Measurements from ENCODE around the gene CCDC7. TPM values are rescaled to one million over a fixed set of nuclear protein-coding genes. Genes with fewer than 3 reads are reported as not detected.
A peak's percentile ranks its signal among the peaks of the same experiment; 100 is the strongest.
"Not testable (repeated sequence)": the region's sequence is repeated elsewhere in the genome, so short reads cannot be mapped to it uniquely, and the experiment has no call there.

The CCDC7 gene
- total RNA-seq, 1 donor from 2014 or later, result 2.3 TPM

DNA sequence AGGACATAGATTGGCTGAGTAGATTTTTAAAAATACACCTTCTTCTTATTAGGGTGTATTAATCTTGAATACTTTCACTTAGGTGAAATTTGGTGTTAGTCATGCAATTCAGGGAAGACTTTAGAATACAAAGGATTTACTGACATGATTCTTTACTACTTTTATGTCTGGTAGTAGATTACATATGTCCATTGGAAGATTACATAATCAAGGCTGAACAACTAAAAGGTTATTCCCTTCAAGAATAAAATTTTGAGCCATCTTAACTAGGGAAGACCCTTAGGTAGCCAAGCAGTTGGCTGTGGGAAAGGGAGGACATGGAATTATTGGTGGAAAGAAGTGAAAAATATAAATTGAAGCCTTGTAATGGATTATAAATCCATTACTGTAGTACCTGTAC, 347.1 kb downstream of the CCDC7 start:
- no peaks in the 10 kb centered on the region for H3K36me3 ChIP-seq (ENCODE audit: insufficient read depth, low read length)
- Mint-ChIP-seq H3K4me3 (ENCODE audit: unreplicated experiment) (no peak overlapping the region), H3K36me3 (ENCODE audit: low read depth, unreplicated experiment) (no peaks in the 10 kb centered on the region), H3K27me3 (ENCODE audit: low read depth, unreplicated experiment) (no peaks in the 10 kb centered on the region), H3K4me1 (ENCODE audit: low read depth, unreplicated experiment) (peaks cover 2% of the 10 kb centered on the region), H3K27ac (ENCODE audit: unreplicated experiment) (no peak overlapping the region), H3K9me3 (ENCODE audit: unreplicated experiment) (no peaks in the 10 kb centered on the region)
- no peak overlapping the region for H3K9ac ChIP-seq (ENCODE audit: low read length)
- H3K9me3 ChIP-seq (ENCODE audit: insufficient read depth, low read depth, low read length), result peaks cover 2% of the 10 kb centered on the region
- H2AFZ ChIP-seq (ENCODE audit: low read depth, low read length), result no peak overlapping the region
- H3K27ac ChIP-seq (ENCODE audit: low read depth, low read length), result no peak overlapping the region
- no peaks in the 10 kb centered on the region for H3K27me3 ChIP-seq (ENCODE audit: insufficient read depth, low read length)
- H3K4me3 ChIP-seq (ENCODE audit: insufficient read depth, low read depth, low read length), result no peak overlapping the region
- no peak for TF ChIP-seq CTCF (IDR thresholded peaks at IDR 0.05; ENCODE audit: insufficient read depth, low read depth, low read length)
- TF ChIP-seq EZH2 (IDR thresholded peaks at IDR 0.05; ENCODE audit: insufficient read depth, low read length), result no peak
- no peak overlapping the region for H3K4me2 ChIP-seq (ENCODE audit: low read length)
- H3K4me1 ChIP-seq (ENCODE audit: insufficient read depth, low read length), result no peaks in the 10 kb centered on the region
- H4K20me1 ChIP-seq (ENCODE audit: insufficient read depth, low read length), result no peaks in the 10 kb centered on the region
- FAIRE-seq, result no peak
- H3K79me2 ChIP-seq (ENCODE audit: insufficient read depth, low read length), result no peaks in the 10 kb centered on the region
- DNase-seq (ENCODE audit: low read depth), result no peak

GRCh38 chr10:32795598-32796183, 349.8 kb downstream of the CCDC7 start:
- no peak overlapping the region for H3K4me2 ChIP-seq (ENCODE audit: low read length)
- DNase-seq (ENCODE audit: low read depth) (peak; percentile 18), FAIRE-seq (peak; percentile 23)
- H3K79me2 ChIP-seq (ENCODE audit: insufficient read depth, low read length), result no peaks in the 10 kb centered on the region
- no peaks in the 10 kb centered on the region for H3K36me3 Mint-ChIP-seq (ENCODE audit: low read depth, unreplicated experiment)
- H3K27me3 Mint-ChIP-seq (ENCODE audit: low read depth, unreplicated experiment), result no peaks in the 10 kb centered on the region
- no peak overlapping the region for H3K9ac ChIP-seq (ENCODE audit: low read length)
- H4K20me1 ChIP-seq (ENCODE audit: insufficient read depth, low read length), result no peaks in the 10 kb centered on the region
- H3K27me3 ChIP-seq (ENCODE audit: insufficient read depth, low read length), result no peaks in the 10 kb centered on the region
- H3K27ac Mint-ChIP-seq (ENCODE audit: unreplicated experiment), result no peak overlapping the region
- no peak overlapping the region for H3K4me3 Mint-ChIP-seq (ENCODE audit: unreplicated experiment)
- H3K4me3 ChIP-seq (ENCODE audit: insufficient read depth, low read depth, low read length), result no peak overlapping the region
- H2AFZ ChIP-seq (ENCODE audit: low read depth, low read length), result no peak overlapping the region
- no peak overlapping the region for H3K27ac ChIP-seq (ENCODE audit: low read depth, low read length)
- H3K9me3 Mint-ChIP-seq (ENCODE audit: unreplicated experiment), result no peaks in the 10 kb centered on the region
- H3K9me3 ChIP-seq (ENCODE audit: insufficient read depth, low read depth, low read length), result no peaks in the 10 kb centered on the region
- H3K4me1 Mint-ChIP-seq (ENCODE audit: low read depth, unreplicated experiment), result no peaks in the 10 kb centered on the region
- H3K4me1 ChIP-seq (ENCODE audit: insufficient read depth, low read length), result no peaks in the 10 kb centered on the region
- H3K36me3 ChIP-seq (ENCODE audit: insufficient read depth, low read length), result no peaks in the 10 kb centered on the region
- no peak for TF ChIP-seq EZH2 (IDR thresholded peaks at IDR 0.05; ENCODE audit: insufficient read depth, low read length)
- TF ChIP-seq CTCF (IDR thresholded peaks at IDR 0.05; ENCODE audit: insufficient read depth, low read depth, low read length), result peak; percentile 61

GRCh38 chr10:32797393-32797792, 351.5 kb downstream of the CCDC7 start:
- H3K27ac ChIP-seq (ENCODE audit: low read depth, low read length); H3K9me3 Mint-ChIP-seq (ENCODE audit: unreplicated experiment); H3K36me3 ChIP-seq (ENCODE audit: insufficient read depth, low read length); H3K27ac Mint-ChIP-seq (ENCODE audit: unreplicated experiment); H3K4me1 ChIP-seq (ENCODE audit: insufficient read depth, low read length); H3K36me3 Mint-ChIP-seq (ENCODE audit: low read depth, unreplicated experiment); H3K79me2 ChIP-seq (ENCODE audit: insufficient read depth, low read length); H4K20me1 ChIP-seq (ENCODE audit: insufficient read depth, low read length); H3K4me2 ChIP-seq (ENCODE audit: low read length); H3K27me3 Mint-ChIP-seq (ENCODE audit: low read depth, unreplicated experiment); DNase-seq (ENCODE audit: low read depth); H3K4me3 ChIP-seq (ENCODE audit: insufficient read depth, low read depth, low read length); FAIRE-seq; H2AFZ ChIP-seq (ENCODE audit: low read depth, low read length); H3K4me3 Mint-ChIP-seq (ENCODE audit: unreplicated experiment); H3K27me3 ChIP-seq (ENCODE audit: insufficient read depth, low read length); H3K9me3 ChIP-seq (ENCODE audit: insufficient read depth, low read depth, low read length); H3K9ac ChIP-seq (ENCODE audit: low read length); H3K4me1 Mint-ChIP-seq (ENCODE audit: low read depth, unreplicated experiment): not testable (repeated sequence)
